ENCODE data around the gene NDUFA6. TPM values are rescaled to one million over a fixed set of nuclear protein-coding genes. Genes with fewer than 3 reads are reported as not detected.

Gene NDUFA6
- total and polyA plus RNA-seq, 4 donors, result 43.7 to 235 (median 56.6) TPM

DNA sequence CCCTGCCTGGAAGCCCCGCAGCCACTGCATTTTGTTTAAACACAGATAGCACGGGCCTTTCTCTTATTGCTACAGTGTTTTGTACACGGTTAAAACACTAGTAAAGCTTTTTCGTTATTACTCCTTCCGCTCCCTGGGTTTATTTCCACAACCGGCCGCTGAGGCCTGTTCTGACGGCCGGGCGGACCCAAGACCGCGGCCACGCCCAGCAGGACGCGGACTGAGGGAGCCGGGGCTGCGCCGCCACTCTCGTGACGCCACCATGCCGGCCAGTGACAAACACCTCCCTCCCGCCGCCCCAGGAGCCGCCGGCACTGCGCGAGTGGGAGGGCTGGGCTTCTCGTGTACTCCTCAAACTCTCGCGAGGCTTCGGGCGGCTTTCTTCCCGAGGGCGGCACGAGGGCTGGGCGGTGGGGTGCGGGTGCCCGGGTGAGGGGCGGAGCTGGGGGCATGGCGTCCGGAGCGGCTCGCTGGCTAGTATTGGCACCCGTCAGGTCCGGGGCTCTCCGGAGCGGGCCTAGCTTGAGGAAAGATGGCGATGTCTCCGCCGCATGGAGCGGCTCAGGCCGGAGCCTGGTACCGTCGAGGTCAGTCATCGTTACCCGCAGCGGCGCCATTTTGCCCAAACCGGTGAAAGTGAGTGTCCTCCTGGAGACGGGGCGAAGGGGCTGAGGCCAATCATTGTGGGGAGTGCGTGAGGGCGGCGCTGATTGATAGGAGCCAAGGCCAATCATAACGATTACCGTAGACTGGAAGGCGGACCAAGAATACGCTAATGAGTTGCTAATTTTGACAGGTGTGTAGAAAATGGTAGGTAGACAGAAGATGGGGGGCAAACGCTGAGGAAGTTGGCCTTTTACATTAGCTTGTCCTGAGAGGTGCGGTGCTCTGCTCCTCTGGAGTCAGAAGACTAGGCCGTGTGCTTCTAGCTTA lies 11.0 kb downstream of the NDUFA6 start, which contains the start of gene SMDT1:
Gene SMDT1 (plus strand): TSS at position 382 of the 933 bp plus-strand sequence. CDS start 69 bp downstream, at position 451.
- H3K27ac ChIP-seq (ENCODE audit: low read depth in 1 of 2, low read length in 2 of 2), result peak within 1 kb of the TSS; percentile 93 to 95
- H3K9me3 ChIP-seq (ENCODE audit: control insufficient read depth in 4 of 4, low read length in 3 of 4), result peaks cover 0 to 2% (median 0%) of the 10 kb centered on the region in 4 donors
- under 1% methylated on average over 71 of the region's 71 CpGs for WGBS
- DNase-seq (ENCODE audit: low spot score), result peak; percentile 96
- H3K36me3 ChIP-seq (ENCODE audit: control insufficient read depth in 4 of 4, insufficient read depth in 3 of 4, low read depth in 1 of 4, low read length in 3 of 4), result peaks cover under 1 to 9% (median 3%) of the 10 kb centered on the region in 4 donors
- peak in 1 of 2 donors; percentile 6 for TF ChIP-seq EGR1 (IDR thresholded peaks at IDR 0.05; ENCODE audit: low read depth in 2 of 2)
- no peak for TF ChIP-seq GABPA (IDR thresholded peaks at IDR 0.05 in 1 of 2, conservative IDR thresholded peaks at IDR 0.05 in 1 of 2)
- TF ChIP-seq FOXA2 (IDR thresholded peaks at IDR 0.05), result no peak
- TF ChIP-seq FOXA1 (IDR thresholded peaks at IDR 0.05), result no peak
- TF ChIP-seq, protein P1, sequence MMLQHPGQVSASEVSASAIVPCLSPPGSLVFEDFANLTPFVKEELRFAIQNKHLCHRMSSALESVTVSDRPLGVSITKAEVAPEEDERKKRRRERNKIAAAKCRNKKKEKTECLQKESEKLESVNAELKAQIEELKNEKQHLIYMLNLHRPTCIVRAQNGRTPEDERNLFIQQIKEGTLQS (IDR thresholded peaks at IDR 0.05), result no peak
- peak; percentile 99 for TF ChIP-seq YY1 (IDR thresholded peaks at IDR 0.05)
- no peak for TF ChIP-seq RAD21 (IDR thresholded peaks at IDR 0.05)
- TF ChIP-seq HNF4G (IDR thresholded peaks at IDR 0.05), result no peak
- TF ChIP-seq JUND (IDR thresholded peaks at IDR 0.05), result peak; percentile 12 to 24
- TF ChIP-seq HNF4A (conservative IDR thresholded peaks at IDR 0.05), result no peak
- TF ChIP-seq, protein P2, sequence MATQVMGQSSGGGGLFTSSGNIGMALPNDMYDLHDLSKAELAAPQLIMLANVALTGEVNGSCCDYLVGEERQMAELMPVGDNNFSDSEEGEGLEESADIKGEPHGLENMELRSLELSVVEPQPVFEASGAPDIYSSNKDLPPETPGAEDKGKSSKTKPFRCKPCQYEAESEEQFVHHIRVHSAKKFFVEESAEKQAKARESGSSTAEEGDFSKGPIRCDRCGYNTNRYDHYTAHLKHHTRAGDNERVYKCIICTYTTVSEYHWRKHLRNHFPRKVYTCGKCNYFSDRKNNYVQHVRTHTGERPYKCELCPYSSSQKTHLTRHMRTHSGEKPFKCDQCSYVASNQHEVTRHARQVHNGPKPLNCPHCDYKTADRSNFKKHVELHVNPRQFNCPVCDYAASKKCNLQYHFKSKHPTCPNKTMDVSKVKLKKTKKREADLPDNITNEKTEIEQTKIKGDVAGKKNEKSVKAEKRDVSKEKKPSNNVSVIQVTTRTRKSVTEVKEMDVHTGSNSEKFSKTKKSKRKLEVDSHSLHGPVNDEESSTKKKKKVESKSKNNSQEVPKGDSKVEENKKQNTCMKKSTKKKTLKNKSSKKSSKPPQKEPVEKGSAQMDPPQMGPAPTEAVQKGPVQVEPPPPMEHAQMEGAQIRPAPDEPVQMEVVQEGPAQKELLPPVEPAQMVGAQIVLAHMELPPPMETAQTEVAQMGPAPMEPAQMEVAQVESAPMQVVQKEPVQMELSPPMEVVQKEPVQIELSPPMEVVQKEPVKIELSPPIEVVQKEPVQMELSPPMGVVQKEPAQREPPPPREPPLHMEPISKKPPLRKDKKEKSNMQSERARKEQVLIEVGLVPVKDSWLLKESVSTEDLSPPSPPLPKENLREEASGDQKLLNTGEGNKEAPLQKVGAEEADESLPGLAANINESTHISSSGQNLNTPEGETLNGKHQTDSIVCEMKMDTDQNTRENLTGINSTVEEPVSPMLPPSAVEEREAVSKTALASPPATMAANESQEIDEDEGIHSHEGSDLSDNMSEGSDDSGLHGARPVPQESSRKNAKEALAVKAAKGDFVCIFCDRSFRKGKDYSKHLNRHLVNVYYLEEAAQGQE (IDR thresholded peaks at IDR 0.05), result peak; percentile 66
- peak; percentile 26 to 35 for TF ChIP-seq RXRA (IDR thresholded peaks at IDR 0.05)
- TF ChIP-seq, protein P3, sequence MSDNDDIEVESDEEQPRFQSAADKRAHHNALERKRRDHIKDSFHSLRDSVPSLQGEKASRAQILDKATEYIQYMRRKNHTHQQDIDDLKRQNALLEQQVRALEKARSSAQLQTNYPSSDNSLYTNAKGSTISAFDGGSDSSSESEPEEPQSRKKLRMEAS (IDR thresholded peaks at IDR 0.05), result peak; percentile 17
- peak; percentile 49 for TF ChIP-seq NR2F2 (IDR thresholded peaks at IDR 0.05)
- TF ChIP-seq TAF1 (conservative IDR thresholded peaks at IDR 0.05), result peak; percentile 73
- TF ChIP-seq, protein P4, sequence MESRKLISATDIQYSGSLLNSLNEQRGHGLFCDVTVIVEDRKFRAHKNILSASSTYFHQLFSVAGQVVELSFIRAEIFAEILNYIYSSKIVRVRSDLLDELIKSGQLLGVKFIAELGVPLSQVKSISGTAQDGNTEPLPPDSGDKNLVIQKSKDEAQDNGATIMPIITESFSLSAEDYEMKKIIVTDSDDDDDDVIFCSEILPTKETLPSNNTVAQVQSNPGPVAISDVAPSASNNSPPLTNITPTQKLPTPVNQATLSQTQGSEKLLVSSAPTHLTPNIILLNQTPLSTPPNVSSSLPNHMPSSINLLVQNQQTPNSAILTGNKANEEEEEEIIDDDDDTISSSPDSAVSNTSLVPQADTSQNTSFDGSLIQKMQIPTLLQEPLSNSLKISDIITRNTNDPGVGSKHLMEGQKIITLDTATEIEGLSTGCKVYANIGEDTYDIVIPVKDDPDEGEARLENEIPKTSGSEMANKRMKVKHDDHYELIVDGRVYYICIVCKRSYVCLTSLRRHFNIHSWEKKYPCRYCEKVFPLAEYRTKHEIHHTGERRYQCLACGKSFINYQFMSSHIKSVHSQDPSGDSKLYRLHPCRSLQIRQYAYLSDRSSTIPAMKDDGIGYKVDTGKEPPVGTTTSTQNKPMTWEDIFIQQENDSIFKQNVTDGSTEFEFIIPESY (IDR thresholded peaks at IDR 0.05), result peak; percentile 99
- TF ChIP-seq, protein P5, sequence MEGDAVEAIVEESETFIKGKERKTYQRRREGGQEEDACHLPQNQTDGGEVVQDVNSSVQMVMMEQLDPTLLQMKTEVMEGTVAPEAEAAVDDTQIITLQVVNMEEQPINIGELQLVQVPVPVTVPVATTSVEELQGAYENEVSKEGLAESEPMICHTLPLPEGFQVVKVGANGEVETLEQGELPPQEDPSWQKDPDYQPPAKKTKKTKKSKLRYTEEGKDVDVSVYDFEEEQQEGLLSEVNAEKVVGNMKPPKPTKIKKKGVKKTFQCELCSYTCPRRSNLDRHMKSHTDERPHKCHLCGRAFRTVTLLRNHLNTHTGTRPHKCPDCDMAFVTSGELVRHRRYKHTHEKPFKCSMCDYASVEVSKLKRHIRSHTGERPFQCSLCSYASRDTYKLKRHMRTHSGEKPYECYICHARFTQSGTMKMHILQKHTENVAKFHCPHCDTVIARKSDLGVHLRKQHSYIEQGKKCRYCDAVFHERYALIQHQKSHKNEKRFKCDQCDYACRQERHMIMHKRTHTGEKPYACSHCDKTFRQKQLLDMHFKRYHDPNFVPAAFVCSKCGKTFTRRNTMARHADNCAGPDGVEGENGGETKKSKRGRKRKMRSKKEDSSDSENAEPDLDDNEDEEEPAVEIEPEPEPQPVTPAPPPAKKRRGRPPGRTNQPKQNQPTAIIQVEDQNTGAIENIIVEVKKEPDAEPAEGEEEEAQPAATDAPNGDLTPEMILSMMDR (IDR thresholded peaks at IDR 0.05; ENCODE audit: low read depth, low read length, missing input control), result no peak
- peak; percentile 89 for TF ChIP-seq SP1 (IDR thresholded peaks at IDR 0.05)
- peak within 1 kb of the TSS; percentile 62 to 94 (median 80) for H3K4me3 ChIP-seq (ENCODE audit: low read depth in 1 of 3, low read length in 3 of 3)
- peaks cover 4 to 21% (median 13%) of the 10 kb centered on the region in 4 donors for H3K4me1 ChIP-seq (ENCODE audit: control insufficient read depth in 4 of 4, insufficient read depth in 4 of 4, low read length in 3 of 4)
- peak within 1 kb of the TSS; percentile 69 to 97 for H3K9ac ChIP-seq (ENCODE audit: low read depth in 1 of 2, low read length in 2 of 2)
- H3K27me3 ChIP-seq (ENCODE audit: control insufficient read depth in 4 of 4, insufficient read depth in 4 of 4, low read length in 3 of 4), result no peaks in the 10 kb centered on the region

All from liver (tissue), 9 donors.